Measurements from ENCODE around the gene ALG3. TPM values are rescaled to one million over a fixed set of nuclear protein-coding genes. Genes with fewer than 3 reads are reported as not detected.

The ALG3 gene
- total RNA-seq, 1 experiment from 2014 or later, result 57.3 TPM

GRCh38 chr3:184250167-184250828 lies 1.5 kb upstream of the ALG3 start:
- ChIA-PET POLR2A (interaction anchor here (0.6 to 0.8 kb wide), 3 partner anchors 34 to 348 kb away, joined by 3 read pairs; no protein-coding TSS in a partner anchor), CTCF (interaction anchor here (0.7 to 1.9 kb wide), 24 partner anchors 9 to 366 kb away, joined by 3 to 28 read pairs (median 4); partner anchors contain the start of genes ABCC5, ABCF3, CAMK2N2 and EIF2B5)
- Mint-ChIP-seq H3K27ac (peak overlapping the region; percentile 57; the same call in 1 of the 2 replicates), H3K27me3 (ENCODE audit: low read depth) (no peaks in the 10 kb centered on the region), H3K4me3 (peak overlapping the region; percentile 98), H3K36me3 (peaks cover 3% of the 10 kb centered on the region), H3K4me1 (0 out of 2 replicates have a peak, but pooled peaks cover 5% of the 10 kb centered on the region), H3K9me3 (no peaks in the 10 kb centered on the region)
- TF ChIP-seq MAX (CRISPR knock-in tag; IDR thresholded peaks at IDR 0.05), result no peak
- TF ChIP-seq, protein P1, sequence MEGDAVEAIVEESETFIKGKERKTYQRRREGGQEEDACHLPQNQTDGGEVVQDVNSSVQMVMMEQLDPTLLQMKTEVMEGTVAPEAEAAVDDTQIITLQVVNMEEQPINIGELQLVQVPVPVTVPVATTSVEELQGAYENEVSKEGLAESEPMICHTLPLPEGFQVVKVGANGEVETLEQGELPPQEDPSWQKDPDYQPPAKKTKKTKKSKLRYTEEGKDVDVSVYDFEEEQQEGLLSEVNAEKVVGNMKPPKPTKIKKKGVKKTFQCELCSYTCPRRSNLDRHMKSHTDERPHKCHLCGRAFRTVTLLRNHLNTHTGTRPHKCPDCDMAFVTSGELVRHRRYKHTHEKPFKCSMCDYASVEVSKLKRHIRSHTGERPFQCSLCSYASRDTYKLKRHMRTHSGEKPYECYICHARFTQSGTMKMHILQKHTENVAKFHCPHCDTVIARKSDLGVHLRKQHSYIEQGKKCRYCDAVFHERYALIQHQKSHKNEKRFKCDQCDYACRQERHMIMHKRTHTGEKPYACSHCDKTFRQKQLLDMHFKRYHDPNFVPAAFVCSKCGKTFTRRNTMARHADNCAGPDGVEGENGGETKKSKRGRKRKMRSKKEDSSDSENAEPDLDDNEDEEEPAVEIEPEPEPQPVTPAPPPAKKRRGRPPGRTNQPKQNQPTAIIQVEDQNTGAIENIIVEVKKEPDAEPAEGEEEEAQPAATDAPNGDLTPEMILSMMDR (IDR thresholded peaks at IDR 0.05), result peak; percentile 77
- ATAC-seq, result peak; percentile 72
- peak; percentile 98 for DNase-seq (ENCODE audit: low spot score)

DNA sequence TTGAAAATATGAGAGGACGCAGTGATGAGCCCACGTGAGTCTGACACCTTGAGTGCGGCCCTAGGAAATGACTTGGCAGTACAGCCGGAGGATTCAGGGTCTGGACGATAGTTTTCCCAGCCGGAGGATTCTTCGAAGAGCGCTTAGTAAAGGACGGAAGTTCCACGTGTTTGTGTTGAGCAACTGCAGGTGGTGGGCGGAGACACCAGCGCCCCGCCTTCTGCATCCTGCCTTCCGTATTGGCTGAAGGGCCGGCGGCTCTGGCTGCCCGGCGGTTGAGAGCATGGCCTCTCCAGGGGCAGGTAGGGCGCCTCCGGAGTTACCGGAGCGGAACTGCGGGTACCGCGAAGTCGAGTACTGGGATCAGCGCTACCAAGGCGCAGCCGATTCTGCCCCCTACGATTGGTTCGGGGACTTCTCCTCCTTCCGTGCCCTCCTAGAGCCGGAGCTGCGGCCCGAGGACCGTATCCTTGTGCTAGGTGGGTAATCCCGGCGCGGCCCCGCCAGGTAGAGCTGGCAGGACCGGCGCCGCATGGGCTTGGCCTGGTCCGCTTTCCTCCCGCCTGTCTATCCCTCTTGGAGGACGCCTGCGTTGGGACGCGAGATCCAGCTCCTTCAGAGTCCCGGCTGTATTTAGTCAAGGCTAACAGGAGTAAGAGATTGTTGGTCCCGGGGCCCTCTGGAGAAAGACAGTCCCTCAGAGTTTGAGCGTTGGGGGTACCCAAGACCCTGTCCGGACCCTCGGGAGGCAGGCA lies 827 bp upstream of the ALG3 start, which contains the start of gene EEF1AKMT4:
TSS of gene EEF1AKMT4 (plus strand) at position 261 of the 755 bp plus-strand sequence. CDS start at position 284, 23 bp downstream.
- Mint-ChIP-seq H3K27ac (peak within 1 kb of the TSS; percentile 100), H3K36me3 (peaks cover 10% of the 10 kb centered on the region), H3K4me1 (0 out of 2 replicates have a peak, but pooled peaks cover 5% of the 10 kb centered on the region), H3K27me3 (ENCODE audit: low read depth) (no peaks in the 10 kb centered on the region), H3K4me3 (peak within 1 kb of the TSS; percentile 98), H3K9me3 (no peaks in the 10 kb centered on the region)
- CTCF ChIA-PET, result interaction anchor here (0.7 to 1.9 kb wide), 25 partner anchors 9 to 365 kb away, joined by 3 to 28 read pairs (median 4); partner anchors contain the start of genes ABCC5, ABCF3, CAMK2N2 and EIF2B5
- POLR2A ChIA-PET, result interaction anchor here (0.6 to 0.8 kb wide), 3 partner anchors 33 to 347 kb away, joined by 3 read pairs; no protein-coding TSS in a partner anchor
- ATAC-seq (peak; percentile 92), DNase-seq (ENCODE audit: low spot score) (peak; percentile 99)
- TF ChIP-seq RORB (CRISPR knock-in tag; IDR thresholded peaks at IDR 0.05) (no peak), CREM (CRISPR knock-in tag; IDR thresholded peaks at IDR 0.05) (no peak), PREB (CRISPR knock-in tag; IDR thresholded peaks at IDR 0.05; ENCODE audit: borderline replicate concordance) (no peak), HMGA2 (CRISPR knock-in tag; IDR thresholded peaks at IDR 0.05) (no peak), CREB1 (CRISPR knock-in tag; IDR thresholded peaks at IDR 0.05) (no peak), STAT6 (CRISPR knock-in tag; conservative IDR thresholded peaks at IDR 0.05; ENCODE audit: low read depth) (no peak), E2F1 (CRISPR knock-in tag; IDR thresholded peaks at IDR 0.05) (no peak), TEAD4 (CRISPR knock-in tag; IDR thresholded peaks at IDR 0.05) (no peak), SMAD4 (CRISPR knock-in tag; IDR thresholded peaks at IDR 0.05) (no peak), ELF4 (CRISPR knock-in tag; IDR thresholded peaks at IDR 0.05; ENCODE audit: low read depth) (no peak), RELA (CRISPR knock-in tag; IDR thresholded peaks at IDR 0.05; ENCODE audit: borderline replicate concordance) (peak; percentile 50; the same call in 1 of the 2 replicates), NR2C2 (CRISPR knock-in tag; IDR thresholded peaks at IDR 0.05) (no peak), SP1 (CRISPR knock-in tag; conservative IDR thresholded peaks at IDR 0.05) (peak; percentile 79)
- TF ChIP-seq, protein P2, sequence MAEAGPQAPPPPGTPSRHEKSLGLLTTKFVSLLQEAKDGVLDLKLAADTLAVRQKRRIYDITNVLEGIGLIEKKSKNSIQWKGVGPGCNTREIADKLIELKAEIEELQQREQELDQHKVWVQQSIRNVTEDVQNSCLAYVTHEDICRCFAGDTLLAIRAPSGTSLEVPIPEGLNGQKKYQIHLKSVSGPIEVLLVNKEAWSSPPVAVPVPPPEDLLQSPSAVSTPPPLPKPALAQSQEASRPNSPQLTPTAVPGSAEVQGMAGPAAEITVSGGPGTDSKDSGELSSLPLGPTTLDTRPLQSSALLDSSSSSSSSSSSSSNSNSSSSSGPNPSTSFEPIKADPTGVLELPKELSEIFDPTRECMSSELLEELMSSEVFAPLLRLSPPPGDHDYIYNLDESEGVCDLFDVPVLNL (CRISPR knock-in tag; IDR thresholded peaks at IDR 0.05; ENCODE audit: borderline replicate concordance, low read depth), result no peak
- TF ChIP-seq, protein P3, sequence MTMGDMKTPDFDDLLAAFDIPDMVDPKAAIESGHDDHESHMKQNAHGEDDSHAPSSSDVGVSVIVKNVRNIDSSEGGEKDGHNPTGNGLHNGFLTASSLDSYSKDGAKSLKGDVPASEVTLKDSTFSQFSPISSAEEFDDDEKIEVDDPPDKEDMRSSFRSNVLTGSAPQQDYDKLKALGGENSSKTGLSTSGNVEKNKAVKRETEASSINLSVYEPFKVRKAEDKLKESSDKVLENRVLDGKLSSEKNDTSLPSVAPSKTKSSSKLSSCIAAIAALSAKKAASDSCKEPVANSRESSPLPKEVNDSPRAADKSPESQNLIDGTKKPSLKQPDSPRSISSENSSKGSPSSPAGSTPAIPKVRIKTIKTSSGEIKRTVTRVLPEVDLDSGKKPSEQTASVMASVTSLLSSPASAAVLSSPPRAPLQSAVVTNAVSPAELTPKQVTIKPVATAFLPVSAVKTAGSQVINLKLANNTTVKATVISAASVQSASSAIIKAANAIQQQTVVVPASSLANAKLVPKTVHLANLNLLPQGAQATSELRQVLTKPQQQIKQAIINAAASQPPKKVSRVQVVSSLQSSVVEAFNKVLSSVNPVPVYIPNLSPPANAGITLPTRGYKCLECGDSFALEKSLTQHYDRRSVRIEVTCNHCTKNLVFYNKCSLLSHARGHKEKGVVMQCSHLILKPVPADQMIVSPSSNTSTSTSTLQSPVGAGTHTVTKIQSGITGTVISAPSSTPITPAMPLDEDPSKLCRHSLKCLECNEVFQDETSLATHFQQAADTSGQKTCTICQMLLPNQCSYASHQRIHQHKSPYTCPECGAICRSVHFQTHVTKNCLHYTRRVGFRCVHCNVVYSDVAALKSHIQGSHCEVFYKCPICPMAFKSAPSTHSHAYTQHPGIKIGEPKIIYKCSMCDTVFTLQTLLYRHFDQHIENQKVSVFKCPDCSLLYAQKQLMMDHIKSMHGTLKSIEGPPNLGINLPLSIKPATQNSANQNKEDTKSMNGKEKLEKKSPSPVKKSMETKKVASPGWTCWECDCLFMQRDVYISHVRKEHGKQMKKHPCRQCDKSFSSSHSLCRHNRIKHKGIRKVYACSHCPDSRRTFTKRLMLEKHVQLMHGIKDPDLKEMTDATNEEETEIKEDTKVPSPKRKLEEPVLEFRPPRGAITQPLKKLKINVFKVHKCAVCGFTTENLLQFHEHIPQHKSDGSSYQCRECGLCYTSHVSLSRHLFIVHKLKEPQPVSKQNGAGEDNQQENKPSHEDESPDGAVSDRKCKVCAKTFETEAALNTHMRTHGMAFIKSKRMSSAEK (CRISPR knock-in tag; IDR thresholded peaks at IDR 0.05; ENCODE audit: borderline replicate concordance), result no peak
- TF ChIP-seq, protein P4, sequence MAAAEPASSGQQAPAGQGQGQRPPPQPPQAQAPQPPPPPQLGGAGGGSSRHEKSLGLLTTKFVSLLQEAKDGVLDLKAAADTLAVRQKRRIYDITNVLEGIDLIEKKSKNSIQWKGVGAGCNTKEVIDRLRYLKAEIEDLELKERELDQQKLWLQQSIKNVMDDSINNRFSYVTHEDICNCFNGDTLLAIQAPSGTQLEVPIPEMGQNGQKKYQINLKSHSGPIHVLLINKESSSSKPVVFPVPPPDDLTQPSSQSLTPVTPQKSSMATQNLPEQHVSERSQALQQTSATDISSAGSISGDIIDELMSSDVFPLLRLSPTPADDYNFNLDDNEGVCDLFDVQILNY (CRISPR knock-in tag; IDR thresholded peaks at IDR 0.05), result peak; percentile 36; the same call in 1 of the 2 replicates

Data from WTC11 (cell line).